ENCODE data around the gene EXOC6B. TPM values are rescaled to one million over a fixed set of nuclear protein-coding genes. Genes with fewer than 3 reads are reported as not detected.
"Not testable (repeated sequence)": the region's sequence is repeated elsewhere in the genome, so short reads cannot be mapped to it uniquely, and the experiment has no call there.

The EXOC6B gene
- polyA plus RNA-seq, 1 donor from 2014 or later = 3.2 TPM

- peaks cover 14% of the 10 kb centered on the region for H3K36me3 Mint-ChIP-seq
- H3K9me3 Mint-ChIP-seq = peaks cover 16 to 37% (median 25%) of the 10 kb centered on the region in 3 donors
- H3K27ac Mint-ChIP-seq = no peak overlapping the region
- H3K4me1 Mint-ChIP-seq = no peaks in the 10 kb centered on the region
- no peaks in the 10 kb centered on the region for H3K27me3 Mint-ChIP-seq
- H3K4me3 Mint-ChIP-seq = no peak overlapping the region
Measured at GRCh38 chr2:72475246-72475645, 350.6 kb downstream of the EXOC6B start.

GRCh38 chr2:72457801-72458516, 367.9 kb downstream of the EXOC6B start:
- Mint-ChIP-seq H3K27ac (no peak overlapping the region), H3K4me3 (no peak overlapping the region), H3K36me3 (peaks cover 3% of the 10 kb centered on the region), H3K4me1 (no peaks in the 10 kb centered on the region), H3K9me3 (peaks cover 0 to 2% (median 0%) of the 10 kb centered on the region in 3 donors), H3K27me3 (no peaks in the 10 kb centered on the region)

- Mint-ChIP-seq H3K27me3 (no peaks in the 10 kb centered on the region), H3K9me3 (peaks cover 0 to 2% (median 0%) of the 10 kb centered on the region in 3 donors), H3K4me3 (no peak overlapping the region), H3K27ac (no peak overlapping the region), H3K36me3 (peaks cover 2% of the 10 kb centered on the region), H3K4me1 (no peaks in the 10 kb centered on the region)
Measured at GRCh38 chr2:72454189-72454588, 371.6 kb downstream of the EXOC6B start.

GRCh38 chr2:72442270-72442669, 383.6 kb downstream of the EXOC6B start:
- H3K9me3 Mint-ChIP-seq = peaks cover 5 to 19% (median 13%) of the 10 kb centered on the region in 3 donors
- H3K4me3 Mint-ChIP-seq = no peak overlapping the region
- no peaks in the 10 kb centered on the region for H3K27me3 Mint-ChIP-seq
- H3K27ac Mint-ChIP-seq = no peak overlapping the region
- peaks cover 7% of the 10 kb centered on the region for H3K36me3 Mint-ChIP-seq
- peaks cover 0 to 3% (median 0%) of the 10 kb centered on the region in 3 donors for H3K4me1 Mint-ChIP-seq

GRCh38 chr2:72439892-72440291, 385.9 kb downstream of the EXOC6B start:
- Mint-ChIP-seq H3K36me3 (peaks cover 16% of the 10 kb centered on the region), H3K4me3 (no peak overlapping the region), H3K27me3 (no peaks in the 10 kb centered on the region), H3K9me3 (peaks cover 7 to 12% (median 9%) of the 10 kb centered on the region in 3 donors), H3K27ac (no peak overlapping the region), H3K4me1 (peaks cover 0 to 3% (median 0%) of the 10 kb centered on the region in 3 donors)

- peaks cover 9 to 13% (median 11%) of the 10 kb centered on the region in 3 donors for H3K9me3 Mint-ChIP-seq
Measured at GRCh38 chr2:72438364-72438763, 387.5 kb downstream of the EXOC6B start.

GRCh38 chr2:72431737-72432136, 394.1 kb downstream of the EXOC6B start:
- Mint-ChIP-seq H3K9me3 (peaks cover 5 to 14% (median 7%) of the 10 kb centered on the region in 3 donors), H3K36me3 (peaks cover 20% of the 10 kb centered on the region), H3K27ac (no peak overlapping the region), H3K4me3 (no peak overlapping the region), H3K27me3 (no peaks in the 10 kb centered on the region), H3K4me1 (no peaks in the 10 kb centered on the region)

More at GRCh38 chr2:72438364-72438763, 387.5 kb downstream of the EXOC6B start:
- Mint-ChIP-seq H3K4me3 (no peak overlapping the region), H3K36me3 (peaks cover 17% of the 10 kb centered on the region), H3K27me3 (no peaks in the 10 kb centered on the region), H3K4me1 (peaks cover 0 to 3% (median 0%) of the 10 kb centered on the region in 3 donors), H3K27ac (no peak overlapping the region)

- H3K36me3 Mint-ChIP-seq = peaks cover 13% of the 10 kb centered on the region
- peaks cover 0 to 2% (median 0%) of the 10 kb centered on the region in 3 donors for H3K4me1 Mint-ChIP-seq
- H3K27me3 Mint-ChIP-seq = no peaks in the 10 kb centered on the region
Measured at GRCh38 chr2:72427022-72427861, 398.6 kb downstream of the EXOC6B start.

GRCh38 chr2:72425996-72426395, 399.8 kb downstream of the EXOC6B start:
- Mint-ChIP-seq H3K4me3 (no peak overlapping the region), H3K27ac (no peak overlapping the region), H3K27me3 (no peaks in the 10 kb centered on the region), H3K4me1 (peaks cover 0 to 3% (median 0%) of the 10 kb centered on the region in 3 donors), H3K36me3 (peaks cover 15% of the 10 kb centered on the region), H3K9me3 (peaks cover 0 to 1% (median 0%) of the 10 kb centered on the region in 3 donors)

More at GRCh38 chr2:72427022-72427861, 398.6 kb downstream of the EXOC6B start:
- H3K4me3 Mint-ChIP-seq = no peak overlapping the region
- no peak overlapping the region for H3K27ac Mint-ChIP-seq
- peaks cover 0 to 1% (median 0%) of the 10 kb centered on the region in 3 donors for H3K9me3 Mint-ChIP-seq

- Mint-ChIP-seq H3K4me3 (no peak overlapping the region), H3K36me3 (peaks cover 13% of the 10 kb centered on the region), H3K27me3 (no peaks in the 10 kb centered on the region), H3K27ac (no peak overlapping the region), H3K9me3 (peaks cover 2 to 9% (median 6%) of the 10 kb centered on the region in 3 donors), H3K4me1 (peaks cover 0 to 4% (median 0%) of the 10 kb centered on the region in 3 donors)
Measured at GRCh38 chr2:72423756-72424155, 402.1 kb downstream of the EXOC6B start.

- H3K27me3 Mint-ChIP-seq, H3K4me3 Mint-ChIP-seq, H3K4me1 Mint-ChIP-seq, H3K36me3 Mint-ChIP-seq, H3K9me3 Mint-ChIP-seq, H3K27ac Mint-ChIP-seq: not testable (repeated sequence)
Measured at GRCh38 chr2:72421771-72422379, 404.0 kb downstream of the EXOC6B start.

- Mint-ChIP-seq H3K4me1 (peaks cover 0 to under 1% (median 0%) of the 10 kb centered on the region in 3 donors), H3K36me3 (peaks cover 2% of the 10 kb centered on the region), H3K27me3 (no peaks in the 10 kb centered on the region), H3K4me3 (no peak overlapping the region), H3K27ac (no peak overlapping the region), H3K9me3 (peaks cover 6 to 9% (median 9%) of the 10 kb centered on the region in 3 donors)
Measured at GRCh38 chr2:72415781-72416475, 409.9 kb downstream of the EXOC6B start.

GRCh38 chr2:72415241-72415661, 410.6 kb downstream of the EXOC6B start:
- Mint-ChIP-seq H3K4me3 (no peak overlapping the region), H3K4me1 (no peaks in the 10 kb centered on the region), H3K27me3 (no peaks in the 10 kb centered on the region), H3K9me3 (peaks cover 2 to 9% (median 9%) of the 10 kb centered on the region in 3 donors), H3K27ac (no peak overlapping the region), H3K36me3 (peaks cover 2% of the 10 kb centered on the region)

- no peaks in the 10 kb centered on the region for H3K36me3 Mint-ChIP-seq
- H3K27me3 Mint-ChIP-seq = no peaks in the 10 kb centered on the region
- H3K27ac Mint-ChIP-seq = no peak overlapping the region
- H3K4me1 Mint-ChIP-seq = no peaks in the 10 kb centered on the region
- peaks cover under 1 to 7% (median 4%) of the 10 kb centered on the region in 3 donors for H3K9me3 Mint-ChIP-seq
- no peak overlapping the region for H3K4me3 Mint-ChIP-seq
Measured at GRCh38 chr2:72414137-72414760, 411.6 kb downstream of the EXOC6B start.

Data from IgD-negative memory B cell (primary cell).